ENCODE data around the gene FN3KRP. TPM values are rescaled to one million over a fixed set of nuclear protein-coding genes. Genes with fewer than 3 reads are reported as not detected.
"Not testable (repeated sequence)": the region's sequence is repeated elsewhere in the genome, so short reads cannot be mapped to it uniquely, and the experiment has no call there.

FN3KRP gene
- total and polyA plus RNA-seq, 10 of the 15 experiments (the other 5 are each of a cell fraction or from before 2014, with no cell fraction given) = 1.8 to 50.5 (median 26.5) TPM

DNA sequence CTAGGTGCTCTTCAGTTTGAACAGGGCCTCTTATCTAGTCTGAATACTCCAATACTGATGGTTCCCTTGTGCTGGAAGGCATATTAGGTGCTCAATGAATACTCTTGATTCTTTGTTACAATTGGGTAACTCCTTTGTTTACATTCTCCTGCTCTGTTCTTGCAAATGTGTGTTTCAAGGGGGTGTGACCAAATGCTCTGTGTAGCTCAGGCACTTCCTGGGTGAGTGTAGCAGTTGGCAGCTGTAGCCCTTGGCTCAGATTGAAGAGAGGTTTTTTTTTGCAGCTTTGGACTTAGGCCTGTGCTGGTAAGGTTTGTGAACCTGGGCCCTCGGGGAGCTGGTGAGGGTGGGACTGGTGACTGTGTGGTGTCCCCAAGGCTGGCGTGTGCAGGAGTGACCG, 55.5 kb downstream of the FN3KRP start (continued):
- TF ChIP-seq RELA (IDR thresholded peaks at IDR 0.05; ENCODE audit: borderline replicate concordance, partially characterized antibody) (no peak), ZBTB4 (CRISPR knock-in tag; IDR thresholded peaks at IDR 0.05) (no peak), WRNIP1 (IDR thresholded peaks at IDR 0.05; ENCODE audit: borderline replicate concordance, low read depth, low read length) (no peak)

DNA sequence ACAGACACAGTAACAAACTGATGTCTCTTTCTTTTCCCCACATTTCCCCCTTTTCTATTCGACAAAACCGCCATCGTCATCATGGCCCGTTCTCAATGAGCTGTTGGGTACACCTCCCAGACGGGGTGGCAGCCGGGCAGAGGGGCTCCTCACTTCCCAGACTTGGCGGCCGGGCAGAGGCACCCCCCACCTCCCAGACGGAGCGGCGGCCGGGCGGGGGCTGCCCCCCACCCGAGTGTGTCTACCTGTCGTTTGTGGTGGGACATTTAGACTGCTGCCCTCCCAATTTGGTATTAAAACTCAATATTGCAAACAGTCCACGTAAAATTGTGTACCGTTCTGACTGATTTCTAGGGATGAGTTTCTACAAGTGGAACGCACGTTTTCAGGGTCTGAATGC, 58.0 kb downstream of the FN3KRP start:
- H3K9me3 ChIP-seq (replicated peaks; ENCODE audit: control insufficient read depth, insufficient read depth, low read length); ATAC-seq; H2AFZ ChIP-seq (ENCODE audit: control insufficient read depth, low read depth, low read length); BruUV-seq (replicated peaks); RAD21 ChIA-PET (ENCODE audit: unreplicated experiment); H4K20me1 ChIP-seq (ENCODE audit: control insufficient read depth, insufficient read depth); FAIRE-seq; H3K4me2 ChIP-seq (ENCODE audit: control insufficient read depth, insufficient read depth); SMC1A ChIA-PET (ENCODE audit: uncharacterized antibody, unreplicated experiment); H3K27ac ChIP-seq (ENCODE audit: control insufficient read depth, insufficient read depth); CTCF ChIA-PET; H3K79me2 ChIP-seq (ENCODE audit: control insufficient read depth, insufficient read depth, low read length); in situ Hi-C loops (cut with MboI); H3K4me3 ChIP-seq; H3K9ac ChIP-seq (ENCODE audit: control insufficient read depth, insufficient read depth, low read length); intact Hi-C loops (cut with micrococcal nuclease; ENCODE audit: unreplicated experiment); POLR2A ChIA-PET; DNase-seq (ENCODE audit: low read depth, low spot score); H3K27me3 ChIP-seq (replicated peaks in 1 of 2; ENCODE audit: control insufficient read depth in 2 of 2, insufficient read depth in 2 of 2, low read length in 1 of 2): not testable (repeated sequence)
- WGBS (ENCODE audit: insufficient coverage, insufficient replicate concordance, low lambda C conversion rate, missing lambda C conversion rate) = 94% methylated on average over 19 of the region's 19 CpGs
- Histone ChIP-seq H3K4me1 (ENCODE audit: control insufficient read depth, insufficient read depth, low read length) (peaks cover 17% of the 10 kb centered on the region), H3K36me3 (ENCODE audit: control insufficient read depth in 2 of 2, insufficient read depth in 2 of 2, low read length in 1 of 2) (peaks cover 0 to 12% of the 10 kb centered on the region in 2 experiments; a peak in 3 of 4 replicates)

Data from GM12878 (cell line).